Measurements from ENCODE around the gene TTC13.

Gene TTC13

GRCh38 chr1:230894032-230894431, 84.6 kb downstream of the TTC13 start:
- Mint-ChIP-seq H3K4me3 (no peak overlapping the region), H3K36me3 (ENCODE audit: insufficient read depth) (peaks cover 3% of the 10 kb centered on the region), H3K4me1 (no peaks in the 10 kb centered on the region), H3K27ac (ENCODE audit: low read depth) (no peak overlapping the region), H3K27me3 (peaks cover 46% of the 10 kb centered on the region), H3K9me3 (no peaks in the 10 kb centered on the region)
- ATAC-seq (replicated peaks; ENCODE audit: extremely low read depth, poor library complexity, severe bottlenecking) = no peak
- DNase-seq (ENCODE audit: low spot score in 2 of 2) = no peak

- H3K4me1 Mint-ChIP-seq = no peaks in the 10 kb centered on the region
- no peak for DNase-seq (ENCODE audit: low spot score in 2 of 2)
- H3K36me3 Mint-ChIP-seq (ENCODE audit: insufficient read depth) = peaks cover 3% of the 10 kb centered on the region
- no peak overlapping the region for H3K4me3 Mint-ChIP-seq
- H3K9me3 Mint-ChIP-seq = no peaks in the 10 kb centered on the region
- peaks cover 66% of the 10 kb centered on the region for H3K27me3 Mint-ChIP-seq
- no peak overlapping the region for H3K27ac Mint-ChIP-seq (ENCODE audit: low read depth)
- ATAC-seq (replicated peaks; ENCODE audit: extremely low read depth, poor library complexity, severe bottlenecking) = no peak
Observed at GRCh38 chr1:230892018-230892491, 86.6 kb downstream of the TTC13 start.

- H3K27ac Mint-ChIP-seq (ENCODE audit: low read depth) = no peak overlapping the region
- H3K27me3 Mint-ChIP-seq = peaks cover 73% of the 10 kb centered on the region
- no peaks in the 10 kb centered on the region for H3K9me3 Mint-ChIP-seq
- peaks cover 3% of the 10 kb centered on the region for H3K36me3 Mint-ChIP-seq (ENCODE audit: insufficient read depth)
- no peak overlapping the region for H3K4me3 Mint-ChIP-seq
- ATAC-seq (replicated peaks; ENCODE audit: extremely low read depth, poor library complexity, severe bottlenecking) (no peak), DNase-seq (ENCODE audit: low spot score in 2 of 2) (no peak)
- H3K4me1 Mint-ChIP-seq = no peaks in the 10 kb centered on the region
Observed at GRCh38 chr1:230891413-230891812, 87.2 kb downstream of the TTC13 start.

- Mint-ChIP-seq H3K4me1 (no peaks in the 10 kb centered on the region), H3K9me3 (peaks cover 6% of the 10 kb centered on the region), H3K4me3 (no peak overlapping the region), H3K27me3 (peaks cover 99% of the 10 kb centered on the region), H3K36me3 (ENCODE audit: insufficient read depth) (no peaks in the 10 kb centered on the region), H3K27ac (ENCODE audit: low read depth) (no peak overlapping the region)
- DNase-seq (ENCODE audit: low spot score in 2 of 2) (no peak), ATAC-seq (replicated peaks; ENCODE audit: extremely low read depth, poor library complexity, severe bottlenecking) (no peak)
Observed at GRCh38 chr1:230884646-230885045, 94.0 kb downstream of the TTC13 start.

- no peaks in the 10 kb centered on the region for H3K36me3 Mint-ChIP-seq (ENCODE audit: insufficient read depth)
- no peak overlapping the region for H3K4me3 Mint-ChIP-seq
- DNase-seq (ENCODE audit: low spot score in 2 of 2) (no peak), ATAC-seq (replicated peaks; ENCODE audit: extremely low read depth, poor library complexity, severe bottlenecking) (no peak)
- no peaks in the 10 kb centered on the region for H3K4me1 Mint-ChIP-seq
- no peak overlapping the region for H3K27ac Mint-ChIP-seq (ENCODE audit: low read depth)
- H3K9me3 Mint-ChIP-seq = peaks cover 6% of the 10 kb centered on the region
- peaks cover 99% of the 10 kb centered on the region for H3K27me3 Mint-ChIP-seq
Observed at GRCh38 chr1:230883967-230884366, 94.7 kb downstream of the TTC13 start.

- no peaks in the 10 kb centered on the region for H3K4me1 Mint-ChIP-seq
- H3K9me3 Mint-ChIP-seq = no peaks in the 10 kb centered on the region
- ATAC-seq (replicated peaks; ENCODE audit: extremely low read depth, poor library complexity, severe bottlenecking) (no peak), DNase-seq (ENCODE audit: low spot score in 2 of 2) (no peak)
- H3K4me3 Mint-ChIP-seq = no peak overlapping the region
- H3K36me3 Mint-ChIP-seq (ENCODE audit: insufficient read depth) = no peaks in the 10 kb centered on the region
- no peak overlapping the region for H3K27ac Mint-ChIP-seq (ENCODE audit: low read depth)
- peaks cover 98% of the 10 kb centered on the region for H3K27me3 Mint-ChIP-seq
Observed at GRCh38 chr1:230879778-230880177, 98.9 kb downstream of the TTC13 start.

GRCh38 chr1:230878591-230878990, 100.1 kb downstream of the TTC13 start:
- Mint-ChIP-seq H3K27me3 (peaks cover 89% of the 10 kb centered on the region), H3K4me3 (no peak overlapping the region), H3K36me3 (ENCODE audit: insufficient read depth) (no peaks in the 10 kb centered on the region), H3K9me3 (no peaks in the 10 kb centered on the region), H3K27ac (ENCODE audit: low read depth) (no peak overlapping the region), H3K4me1 (no peaks in the 10 kb centered on the region)
- DNase-seq (ENCODE audit: low spot score in 2 of 2) (no peak), ATAC-seq (replicated peaks; ENCODE audit: extremely low read depth, poor library complexity, severe bottlenecking) (no peak)

- Mint-ChIP-seq H3K4me1 (no peaks in the 10 kb centered on the region), H3K27ac (ENCODE audit: low read depth) (no peak overlapping the region), H3K27me3 (peaks cover 85% of the 10 kb centered on the region), H3K36me3 (ENCODE audit: insufficient read depth) (no peaks in the 10 kb centered on the region), H3K9me3 (no peaks in the 10 kb centered on the region), H3K4me3 (no peak overlapping the region)
- DNase-seq (ENCODE audit: low spot score in 2 of 2) = no peak
- no peak for ATAC-seq (replicated peaks; ENCODE audit: extremely low read depth, poor library complexity, severe bottlenecking)
Observed at GRCh38 chr1:230877924-230878590, 100.6 kb downstream of the TTC13 start.

GRCh38 chr1:230877146-230877923, 101.3 kb downstream of the TTC13 start:
- ATAC-seq (replicated peaks; ENCODE audit: extremely low read depth, poor library complexity, severe bottlenecking) (no peak), DNase-seq (ENCODE audit: low spot score in 2 of 2) (no peak)
- Mint-ChIP-seq H3K9me3 (no peaks in the 10 kb centered on the region), H3K4me1 (no peaks in the 10 kb centered on the region), H3K27ac (ENCODE audit: low read depth) (no peak overlapping the region), H3K4me3 (no peak overlapping the region), H3K36me3 (ENCODE audit: insufficient read depth) (no peaks in the 10 kb centered on the region), H3K27me3 (peaks cover 81% of the 10 kb centered on the region)

GRCh38 chr1:230876660-230877059, 102.0 kb downstream of the TTC13 start:
- ATAC-seq (replicated peaks; ENCODE audit: extremely low read depth, poor library complexity, severe bottlenecking) = no peak
- DNase-seq (ENCODE audit: low spot score in 2 of 2) = no peak
- no peaks in the 10 kb centered on the region for H3K9me3 Mint-ChIP-seq
- H3K27me3 Mint-ChIP-seq = peaks cover 81% of the 10 kb centered on the region
- H3K4me1 Mint-ChIP-seq = no peaks in the 10 kb centered on the region
- no peak overlapping the region for H3K4me3 Mint-ChIP-seq
- no peak overlapping the region for H3K27ac Mint-ChIP-seq (ENCODE audit: low read depth)
- no peaks in the 10 kb centered on the region for H3K36me3 Mint-ChIP-seq (ENCODE audit: insufficient read depth)

GRCh38 chr1:230875370-230875769, 103.3 kb downstream of the TTC13 start:
- Mint-ChIP-seq H3K27me3 (peaks cover 75% of the 10 kb centered on the region), H3K27ac (ENCODE audit: low read depth) (no peak overlapping the region), H3K9me3 (no peaks in the 10 kb centered on the region), H3K36me3 (ENCODE audit: insufficient read depth) (no peaks in the 10 kb centered on the region), H3K4me1 (no peaks in the 10 kb centered on the region), H3K4me3 (no peak overlapping the region)
- ATAC-seq (replicated peaks; ENCODE audit: extremely low read depth, poor library complexity, severe bottlenecking) (no peak), DNase-seq (ENCODE audit: low spot score in 2 of 2) (no peak)

- DNase-seq (ENCODE audit: low spot score in 2 of 2) = no peak
- no peaks in the 10 kb centered on the region for H3K9me3 Mint-ChIP-seq
- H3K27me3 Mint-ChIP-seq = peaks cover 42% of the 10 kb centered on the region
- no peak for ATAC-seq (replicated peaks; ENCODE audit: extremely low read depth, poor library complexity, severe bottlenecking)
- H3K36me3 Mint-ChIP-seq (ENCODE audit: insufficient read depth) = peaks cover 5% of the 10 kb centered on the region
- H3K27ac Mint-ChIP-seq (ENCODE audit: low read depth) = no peak overlapping the region
- H3K4me3 Mint-ChIP-seq = no peak overlapping the region
- H3K4me1 Mint-ChIP-seq = peaks cover 13% of the 10 kb centered on the region
Observed at GRCh38 chr1:230870916-230871315, 107.7 kb downstream of the TTC13 start.

- peaks cover 5% of the 10 kb centered on the region for H3K36me3 Mint-ChIP-seq (ENCODE audit: insufficient read depth)
- peaks cover 13% of the 10 kb centered on the region for H3K4me1 Mint-ChIP-seq
- no peak for ATAC-seq (replicated peaks; ENCODE audit: extremely low read depth, poor library complexity, severe bottlenecking)
- no peak for DNase-seq (ENCODE audit: low spot score in 2 of 2)
- no peaks in the 10 kb centered on the region for H3K9me3 Mint-ChIP-seq
- H3K4me3 Mint-ChIP-seq = peak overlapping the region; percentile 83
- H3K27me3 Mint-ChIP-seq = peaks cover 27% of the 10 kb centered on the region
- H3K27ac Mint-ChIP-seq (ENCODE audit: low read depth) = no peak overlapping the region
Observed at GRCh38 chr1:230869500-230869899, 109.2 kb downstream of the TTC13 start.

Measured in central memory CD8-positive, alpha-beta T cell (primary cell).